ENCODE measurements around the gene COX19. TPM values are rescaled to one million over a fixed set of nuclear protein-coding genes. Genes with fewer than 3 reads are reported as not detected.

The COX19 gene
- total RNA-seq, 1 donor from 2014 or later, result 2.1 TPM

- DNase-seq (ENCODE audit: low spot score in 2 of 2), result no peak
Measured at GRCh38 chr7:1017586-1018333, 42.4 kb upstream of the COX19 start.

GRCh38 chr7:1016577-1017531 lies 41.5 kb upstream of the COX19 start:
- intact Hi-C loops (cut with DNase I), result no loop called here
- no peak for TF ChIP-seq CTCF (IDR thresholded peaks at IDR 0.05)
- no peak overlapping the region for H3K27ac ChIP-seq
- H3K9me3 ChIP-seq, result no peaks in the 10 kb centered on the region
- peaks cover 12 to 16% of the 10 kb centered on the region in 2 donors for H3K36me3 ChIP-seq
- H3K4me3 ChIP-seq, result no peak overlapping the region
- no peaks in the 10 kb centered on the region for H3K4me1 ChIP-seq
- no peaks in the 10 kb centered on the region for H3K27me3 ChIP-seq
- no peak for DNase-seq (ENCODE audit: low spot score in 2 of 2)

More at GRCh38 chr7:1017586-1018333, 42.4 kb upstream of the COX19 start:
- intact Hi-C loops (cut with DNase I), result no loop called here
- Histone ChIP-seq H3K27me3 (no peaks in the 10 kb centered on the region), H3K9me3 (no peaks in the 10 kb centered on the region), H3K4me1 (no peaks in the 10 kb centered on the region), H3K27ac (no peak overlapping the region), H3K36me3 (peaks cover 12 to 22% of the 10 kb centered on the region in 2 donors), H3K4me3 (no peak overlapping the region)
- TF ChIP-seq CTCF (IDR thresholded peaks at IDR 0.05), result no peak

GRCh38 chr7:1015196-1016121 lies 40.1 kb upstream of the COX19 start:
- Histone ChIP-seq H3K9me3 (no peaks in the 10 kb centered on the region), H3K27me3 (no peaks in the 10 kb centered on the region), H3K4me1 (no peaks in the 10 kb centered on the region), H3K36me3 (peaks cover 4 to 5% of the 10 kb centered on the region in 2 donors), H3K4me3 (no peak overlapping the region), H3K27ac (no peak overlapping the region)
- TF ChIP-seq CTCF (IDR thresholded peaks at IDR 0.05), result no peak
- no peak for DNase-seq (ENCODE audit: low spot score in 2 of 2)
- intact Hi-C loops (cut with DNase I), result no loop called here

DNA sequence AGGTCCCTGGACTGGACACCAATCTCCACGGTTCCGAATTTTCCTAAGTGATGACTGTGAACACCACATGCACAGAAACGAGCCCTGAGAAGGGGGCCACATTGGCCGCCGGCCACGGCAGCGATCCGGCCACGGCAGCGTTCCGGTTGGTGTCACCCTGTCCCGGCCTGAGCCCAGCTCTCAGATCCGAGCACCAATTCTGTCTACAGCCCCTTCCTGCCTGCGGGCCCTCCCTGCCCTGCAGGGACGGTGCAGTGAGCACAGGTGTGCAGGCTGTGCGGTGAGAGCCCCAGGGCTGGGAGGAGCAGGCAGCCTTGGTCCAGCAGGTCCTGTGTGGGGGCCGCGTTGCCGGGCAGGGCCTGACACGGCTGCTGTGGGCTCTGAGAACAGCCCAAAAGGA lies 39.3 kb upstream of the COX19 start:
- intact Hi-C loops (cut with DNase I), result no loop called here
- no peak for DNase-seq (ENCODE audit: low spot score in 2 of 2)

More for the DNA sequence above, 39.3 kb upstream of the COX19 start:
- Histone ChIP-seq H3K27me3 (no peaks in the 10 kb centered on the region), H3K4me3 (no peak overlapping the region), H3K36me3 (peaks cover 3 to 10% of the 10 kb centered on the region in 2 donors), H3K4me1 (no peaks in the 10 kb centered on the region), H3K9me3 (no peaks in the 10 kb centered on the region), H3K27ac (no peak overlapping the region)
- no peak for TF ChIP-seq CTCF (IDR thresholded peaks at IDR 0.05)
